Erythroblast (primary cell): Measurements from ENCODE around the gene SNAP47.
A peak's percentile ranks its signal among the peaks of the same experiment; 100 is the strongest.

ENCODE experiments used
- DNase-seq, 2 experiments: peaks; one replicate each; lab custom pipeline; 2025; lab: John Stamatoyannopoulos, UW
- GATA1 ChIP-seq: IDR thresholded peaks from 2 replicates; pipeline ENCODE4 v1.6.1; 2011; ENCODE audit warnings: low read depth, mild to moderate bottlenecking, control low read depth, low read length, moderate library complexity
- POLR2A ChIP-seq: IDR thresholded peaks from 2 replicates; pipeline ENCODE4 v1.6.1; 2011; ENCODE audit warnings: mild to moderate bottlenecking, low read length

Gene SNAP47

GRCh38 chr1:227781314-227781930 is 46.2 kb downstream of the SNAP47 start:
- no peak for DNase-seq
- no peak for TF ChIP-seq POLR2A
- TF ChIP-seq GATA1 = no peak

- DNase-seq = no peak
Observed at GRCh38 chr1:227782226-227782625, 47.0 kb downstream of the SNAP47 start.

DNA sequence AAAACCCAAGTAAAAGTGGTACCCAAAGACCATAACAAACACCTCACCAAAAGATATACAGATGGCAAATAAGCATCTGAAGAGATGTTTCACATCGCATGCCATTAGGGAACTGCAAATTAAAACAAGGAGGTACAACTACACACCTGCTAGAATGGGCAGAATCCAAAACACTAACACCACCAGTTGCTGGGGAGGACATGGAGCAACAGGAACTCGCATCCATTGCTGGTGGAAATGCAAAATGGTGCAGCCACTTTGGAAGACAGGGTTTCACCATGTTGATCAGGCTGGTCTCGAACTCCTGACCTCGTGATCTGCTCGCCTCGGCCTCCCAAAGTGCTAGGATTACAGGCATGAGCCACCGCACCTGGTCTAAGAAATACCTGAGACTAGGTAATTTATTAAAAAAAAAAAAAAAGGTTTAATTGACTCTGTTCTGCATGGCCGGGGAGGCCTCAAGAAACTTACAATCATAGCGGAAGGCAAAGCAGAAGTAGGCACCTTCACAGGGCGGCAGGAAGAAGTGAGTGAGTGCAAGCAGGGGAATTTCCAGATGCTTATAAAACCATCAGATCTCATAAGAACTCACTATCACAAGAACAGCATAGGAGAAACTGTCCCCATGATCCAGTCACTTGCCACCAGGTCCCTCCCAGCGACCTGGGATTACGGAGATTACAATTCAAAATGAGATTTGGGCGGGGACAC is 50.0 kb downstream of the SNAP47 start:
- no peak for DNase-seq
- TF ChIP-seq GATA1 = no peak
- TF ChIP-seq POLR2A = no peak

More at GRCh38 chr1:227782226-227782625, 47.0 kb downstream of the SNAP47 start:
- TF ChIP-seq POLR2A (no peak), GATA1 (no peak)

DNA sequence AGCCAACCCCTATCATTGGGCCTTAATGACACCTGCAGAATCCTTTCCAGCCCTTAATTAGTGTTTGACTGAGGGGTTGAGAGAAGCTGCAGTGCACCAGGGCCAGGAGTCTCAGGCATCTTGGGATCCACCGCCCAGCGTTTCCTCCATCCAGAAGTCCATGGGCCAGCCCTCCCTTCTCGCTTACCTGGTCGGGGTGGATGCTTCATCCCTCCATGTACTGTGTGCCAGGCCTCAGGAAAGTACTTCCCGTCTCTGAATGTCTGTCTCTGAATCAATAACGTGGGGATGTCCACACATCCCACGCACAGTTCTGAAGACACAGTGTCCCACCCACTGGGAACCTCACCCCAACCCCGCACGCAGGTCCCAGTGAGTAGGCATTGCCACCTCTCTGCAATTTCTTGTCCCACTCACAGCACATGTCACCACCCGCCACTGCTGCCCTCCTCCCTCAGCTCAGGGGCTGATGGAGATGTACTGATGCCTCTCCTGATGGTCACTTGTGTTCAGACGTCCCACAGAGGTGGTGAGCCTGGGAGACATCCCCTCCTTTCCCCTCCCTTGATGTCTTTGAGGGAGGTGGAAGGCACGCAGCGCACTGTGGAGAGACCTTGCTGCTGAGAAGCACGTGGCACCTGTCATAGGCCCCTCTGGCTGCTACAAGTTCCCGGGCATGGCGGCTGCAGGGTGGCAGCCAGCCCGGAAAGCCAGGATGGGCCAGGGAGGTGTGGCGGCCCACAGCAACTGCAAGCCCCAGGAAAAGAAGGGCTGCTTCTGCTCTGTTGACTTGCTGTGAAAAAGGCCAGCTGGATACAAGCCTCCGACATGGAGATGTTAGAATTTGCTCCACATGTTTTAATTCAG is 50.8 kb downstream of the SNAP47 start:
- no peak for DNase-seq
- no peak for TF ChIP-seq POLR2A
- TF ChIP-seq GATA1 = no peak

- DNase-seq = no peak
- TF ChIP-seq POLR2A = no peak
Observed at GRCh38 chr1:227786673-227787512, 51.7 kb downstream of the SNAP47 start.

- no peak for TF ChIP-seq POLR2A
- TF ChIP-seq GATA1 = no peak
- DNase-seq = peak; percentile 61 to 74
Observed at GRCh38 chr1:227787513-227788270, 52.5 kb downstream of the SNAP47 start.

GRCh38 chr1:227788271-227789083 is 53.2 kb downstream of the SNAP47 start:
- no peak for DNase-seq
- TF ChIP-seq GATA1 (no peak), POLR2A (no peak)

GRCh38 chr1:227789084-227790033 is 54.1 kb downstream of the SNAP47 start:
- no peak for DNase-seq
- TF ChIP-seq GATA1 = no peak
- TF ChIP-seq POLR2A = no peak

DNA sequence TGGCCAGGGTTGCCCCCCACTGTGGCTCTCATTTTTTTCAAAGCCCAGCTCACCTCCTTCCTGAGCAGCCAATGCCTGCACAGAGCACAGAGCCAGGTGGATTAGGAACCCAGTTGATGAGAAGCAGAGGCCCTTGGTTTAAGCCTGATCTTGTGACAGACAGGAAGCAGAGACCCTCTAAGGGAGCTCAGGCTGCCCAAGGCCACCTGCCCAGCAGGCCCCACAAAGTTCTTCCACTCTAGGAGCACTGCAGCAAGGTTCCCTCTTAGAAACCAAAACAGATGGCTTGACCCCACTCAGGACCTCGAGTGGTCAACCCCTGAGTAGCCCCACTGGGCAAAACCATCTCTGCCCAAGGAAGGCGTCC is 54.8 kb downstream of the SNAP47 start:
- DNase-seq = no peak
- TF ChIP-seq POLR2A = no peak

- no peak for DNase-seq
- no peak for TF ChIP-seq POLR2A
- TF ChIP-seq GATA1 = no peak
Observed at GRCh38 chr1:227790868-227791267, 55.6 kb downstream of the SNAP47 start.

GRCh38 chr1:227791425-227792143 is 56.3 kb downstream of the SNAP47 start:
- no peak for TF ChIP-seq GATA1
- no peak for TF ChIP-seq POLR2A
- no peak for DNase-seq
